IMR-90 (cell line): Measurements from ENCODE around the gene SERINC3.

Experiments
- BHLHE40 ChIP-seq: fragments of 150-350 bp; IDR thresholded peaks from 2 replicates; pipeline ENCODE4 v1.6.1; 2016; ENCODE audit warnings: mild to moderate bottlenecking, low read depth, low read length
- CEBPB ChIP-seq: IDR thresholded peaks from 2 replicates; pipeline ENCODE4 v1.6.1; 2012; ENCODE audit warnings: low read depth, low read length, improper control_type of control experiment
- CHD1 ChIP-seq: IDR thresholded peaks from 2 replicates; pipeline ENCODE4 v1.6.1; 2012; ENCODE audit warnings: low read depth, low read length, improper control_type of control experiment
- CTCF ChIP-seq: conservative IDR thresholded peaks from 2 replicates; pipeline ENCODE4 v1.5.1; 2012; ENCODE audit warnings: mild to moderate bottlenecking, low read depth, low read length, improper control_type of control experiment
- POLR2A ChIP-seq: IDR thresholded peaks from 2 replicates; pipeline ENCODE4 v1.6.1; 2012; ENCODE audit warnings: mild to moderate bottlenecking, low read depth, low read length

GRCh38 chr20:44527716-44528199, 5.9 kb upstream of the SERINC3 start:
- TF ChIP-seq BHLHE40, result no peak
- TF ChIP-seq CTCF, result no peak
- TF ChIP-seq CEBPB, result no peak
- TF ChIP-seq POLR2A, result no peak
- TF ChIP-seq CHD1, result no peak
